Natural killer cell (primary cell): ENCODE results near the gene ZMAT5. TPM values are rescaled to one million over a fixed set of nuclear protein-coding genes. Genes with fewer than 3 reads are reported as not detected.

Source experiments
- ATAC-seq, 3 donors: fragments of 150-1000 bp in 2 of 3; fragments of 200-7000 bp in 1 of 3; cut with Tn5 transposase; 1 replicate in 1 of 3; 2 replicates in 2 of 3; pipeline ENCODE4 v1.10.0; 2021; ENCODE audit warnings: mild to moderate bottlenecking in 2 of 3, moderate library complexity in 2 of 3
- DNase-seq, 2 donors: peaks; one replicate each; pipeline versions ENCODE4 v3.0.0 to v3.0.0-alpha.2; 2013 to 2021; ENCODE audit warnings: mixed read lengths in 1 of 2
- H3K27ac ChIP-seq: one replicate; pipeline ENCODE4 v1.5.1; 2013; ENCODE audit warnings: mild to moderate bottlenecking, low read length
- H3K27me3 ChIP-seq: one replicate; pipeline ENCODE4 v1.6.1; 2013; ENCODE audit warnings: low read length; ENCODE audit not compliant: control insufficient read depth, insufficient read depth
- H3K36me3 ChIP-seq: one replicate; pipeline ENCODE4 v1.6.1; 2013; ENCODE audit warnings: low read length; ENCODE audit not compliant: control insufficient read depth, insufficient read depth
- H3K4me1 ChIP-seq: one replicate; pipeline ENCODE4 v1.6.1; 2013; ENCODE audit warnings: low read length; ENCODE audit not compliant: control insufficient read depth, insufficient read depth
- H3K4me3 ChIP-seq: one replicate; pipeline ENCODE4 v1.5.1; 2013; ENCODE audit warnings: low read length
- H3K9me3 ChIP-seq: one replicate; pipeline ENCODE4 v1.6.1; 2013; ENCODE audit warnings: low read length; ENCODE audit not compliant: control insufficient read depth, insufficient read depth
- H3K27ac Mint-ChIP-seq, 2 donors: one replicate each; pipeline ENCODE4 v1.8.0; 2022; ENCODE audit warnings: mild to moderate bottlenecking in 2 of 2, mixed read lengths in 2 of 2, moderate library complexity in 1 of 2
- H3K27me3 Mint-ChIP-seq, 2 donors: one replicate each; pipeline ENCODE4 v1.8.0; 2022; ENCODE audit warnings: low read depth in 2 of 2, mixed read lengths in 2 of 2
- H3K36me3 Mint-ChIP-seq: one replicate; pipeline ENCODE4 v1.8.0; 2022; ENCODE audit warnings: mixed read lengths
- H3K4me1 Mint-ChIP-seq, 2 donors: one replicate each; pipeline ENCODE4 v1.8.0; 2022; ENCODE audit warnings: mixed read lengths in 2 of 2
- H3K4me3 Mint-ChIP-seq: one replicate; pipeline ENCODE4 v1.8.0; 2022; ENCODE audit warnings: mild to moderate bottlenecking, moderate library complexity, mixed read lengths
- H3K9me3 Mint-ChIP-seq, 2 donors: one replicate each; pipeline ENCODE4 v1.8.0; 2022; ENCODE audit warnings: mixed read lengths in 2 of 2
- whole genome bisulfite sequencing: methylation state at CpG from one replicate; pipeline ENCODE4 v1.1.7; 2013; ENCODE audit warnings: missing lambda C conversion rate; ENCODE audit not compliant: insufficient coverage; 5-methylcytosine and 5-hydroxymethylcytosine counted together
- intact Hi-C: fragments of 100-400 bp; cut with micrococcal nuclease; formaldehyde crosslinking; loops from one replicate; pipeline ENCODE4 v1.14.2; 2022
- total RNA-seq, 4 donors: library from RNA; stranded (reverse); fragments of 120-200 nt in 1 of 4; gene quantifications; one replicate each; pipeline versions ENCODE4 v1.2.3 to v1.2.4, GENCODE V29; 2013 to 2022
- TF ChIP-seq, protein P1 (sequence below): fragments of 200-600 bp; IDR thresholded peaks from one replicate; pipeline ENCODE4 v1.8.0; 2022; ENCODE audit warnings: antibody characterized with exemption

ZMAT5 gene
- total RNA-seq, 3 donors from 2014 or later (not counting 1 experiment from before 2014, with no cell fraction given), result 15.9 to 20.0 (median 16.0) TPM

DNA sequence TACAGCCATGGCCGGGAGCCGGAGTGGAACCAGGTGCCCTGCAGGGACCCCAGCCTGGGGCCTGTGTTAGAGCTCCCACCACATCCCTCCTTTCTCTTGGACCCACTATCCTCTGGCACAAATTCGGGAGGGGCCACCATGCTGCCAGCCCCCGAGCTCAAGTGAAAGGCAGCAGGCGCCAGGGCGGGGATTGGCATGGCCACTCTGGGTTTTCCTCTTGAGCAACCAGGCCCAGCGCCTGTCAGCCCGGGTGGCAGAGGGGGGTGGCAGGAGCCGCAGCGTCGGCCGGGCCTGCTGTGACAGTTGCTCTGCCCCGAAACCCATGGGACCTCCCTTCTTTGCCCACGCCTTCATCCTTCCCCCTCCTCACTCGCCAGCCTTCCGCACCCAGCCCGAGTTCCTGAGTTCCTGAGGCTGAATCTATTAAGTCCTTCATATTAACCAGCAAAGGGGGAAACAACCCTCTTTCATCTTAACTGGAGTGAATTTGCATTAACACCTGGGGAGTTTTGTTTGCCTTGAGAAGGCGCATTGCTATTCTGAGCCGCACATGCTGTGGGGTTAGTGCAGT lies 63.8 kb downstream of the ZMAT5 start:
- no peaks in the 10 kb centered on the region for H3K27me3 ChIP-seq
- H3K4me1 ChIP-seq, result peaks cover 3% of the 10 kb centered on the region
- H3K9me3 Mint-ChIP-seq, result no peaks in the 10 kb centered on the region
- no peak overlapping the region for H3K27ac Mint-ChIP-seq
- ATAC-seq, result no peak
- no peaks in the 10 kb centered on the region for H3K9me3 ChIP-seq
- WGBS, result 21% methylated on average over 17 of the region's 19 CpGs
- no peak for DNase-seq
- no peaks in the 10 kb centered on the region for H3K36me3 Mint-ChIP-seq
- H3K4me3 ChIP-seq, result no peak overlapping the region
- H3K27me3 Mint-ChIP-seq, result peaks cover 0 to 9% of the 10 kb centered on the region in 2 donors
- H3K4me1 Mint-ChIP-seq, result peaks cover 0 to 10% of the 10 kb centered on the region in 2 donors
- no peak overlapping the region for H3K4me3 Mint-ChIP-seq
- no peak overlapping the region for H3K27ac ChIP-seq
- intact Hi-C loops, result no loop called here
- TF ChIP-seq, protein P1, sequence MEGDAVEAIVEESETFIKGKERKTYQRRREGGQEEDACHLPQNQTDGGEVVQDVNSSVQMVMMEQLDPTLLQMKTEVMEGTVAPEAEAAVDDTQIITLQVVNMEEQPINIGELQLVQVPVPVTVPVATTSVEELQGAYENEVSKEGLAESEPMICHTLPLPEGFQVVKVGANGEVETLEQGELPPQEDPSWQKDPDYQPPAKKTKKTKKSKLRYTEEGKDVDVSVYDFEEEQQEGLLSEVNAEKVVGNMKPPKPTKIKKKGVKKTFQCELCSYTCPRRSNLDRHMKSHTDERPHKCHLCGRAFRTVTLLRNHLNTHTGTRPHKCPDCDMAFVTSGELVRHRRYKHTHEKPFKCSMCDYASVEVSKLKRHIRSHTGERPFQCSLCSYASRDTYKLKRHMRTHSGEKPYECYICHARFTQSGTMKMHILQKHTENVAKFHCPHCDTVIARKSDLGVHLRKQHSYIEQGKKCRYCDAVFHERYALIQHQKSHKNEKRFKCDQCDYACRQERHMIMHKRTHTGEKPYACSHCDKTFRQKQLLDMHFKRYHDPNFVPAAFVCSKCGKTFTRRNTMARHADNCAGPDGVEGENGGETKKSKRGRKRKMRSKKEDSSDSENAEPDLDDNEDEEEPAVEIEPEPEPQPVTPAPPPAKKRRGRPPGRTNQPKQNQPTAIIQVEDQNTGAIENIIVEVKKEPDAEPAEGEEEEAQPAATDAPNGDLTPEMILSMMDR, result no peak
- no peaks in the 10 kb centered on the region for H3K36me3 ChIP-seq

DNA sequence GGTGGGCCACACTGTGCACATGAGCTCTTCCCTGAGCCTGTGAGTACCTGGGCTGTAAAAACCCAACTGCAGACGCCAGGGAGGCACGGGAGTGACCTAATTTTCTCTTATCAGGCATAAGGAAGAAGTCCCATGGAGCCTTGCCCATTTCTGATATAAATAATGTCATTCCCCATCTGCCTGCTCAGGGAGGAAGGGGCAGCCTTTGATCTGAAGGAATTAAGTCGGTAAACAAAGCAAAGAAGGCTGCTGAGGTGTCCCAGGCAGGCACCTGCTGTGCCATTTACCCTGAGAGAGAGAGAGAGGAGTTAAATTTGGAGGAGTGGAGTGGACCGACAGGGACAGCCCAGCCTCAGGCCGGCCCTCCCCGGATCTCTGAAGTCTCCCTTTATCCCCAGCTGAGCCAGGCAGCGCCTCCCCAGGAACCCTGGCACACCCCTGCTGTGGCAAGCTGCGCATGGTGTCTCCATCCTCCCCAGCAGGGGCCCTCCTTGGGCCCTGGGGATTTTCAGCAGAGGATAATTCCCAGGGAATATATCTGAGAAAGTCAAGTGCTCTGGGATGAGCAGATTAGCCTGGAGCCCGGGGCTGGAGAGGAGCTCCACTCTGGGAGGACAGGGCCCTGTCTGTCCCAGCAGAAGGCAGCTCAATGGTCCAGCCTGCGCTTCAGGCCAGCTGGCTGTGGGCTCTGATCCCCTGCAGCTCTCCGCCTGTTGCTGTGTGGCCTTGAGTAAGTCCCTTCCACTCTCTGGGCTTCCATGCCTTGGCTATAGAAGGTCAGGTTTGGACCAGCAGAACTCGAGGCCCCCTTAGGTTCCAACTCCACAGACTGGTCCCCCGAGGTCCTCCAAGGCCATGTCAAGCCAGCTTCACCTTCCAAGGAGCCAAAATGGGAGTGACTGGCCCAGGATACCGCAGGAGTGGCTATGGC lies 64.5 kb downstream of the ZMAT5 start:
- H3K4me1 ChIP-seq, result peaks cover 3% of the 10 kb centered on the region
- Mint-ChIP-seq H3K27me3 (peaks cover 0 to 9% of the 10 kb centered on the region in 2 donors), H3K36me3 (no peaks in the 10 kb centered on the region), H3K27ac (no peak overlapping the region), H3K4me1 (peaks cover 0 to 10% of the 10 kb centered on the region in 2 donors), H3K4me3 (no peak overlapping the region), H3K9me3 (no peaks in the 10 kb centered on the region)
- TF ChIP-seq, protein P1, result no peak
- no peak overlapping the region for H3K4me3 ChIP-seq
- DNase-seq, result no peak
- no peak overlapping the region for H3K27ac ChIP-seq
- intact Hi-C loops, result no loop called here
- no peaks in the 10 kb centered on the region for H3K36me3 ChIP-seq
- WGBS, result 77% methylated on average over 14 of the region's 14 CpGs
- H3K27me3 ChIP-seq, result no peaks in the 10 kb centered on the region
- ATAC-seq, result no peak
- H3K9me3 ChIP-seq, result no peaks in the 10 kb centered on the region

- no peaks in the 10 kb centered on the region for H3K9me3 ChIP-seq
- no peaks in the 10 kb centered on the region for H3K27me3 ChIP-seq
- DNase-seq (peak in 1 of 2 donors; percentile 42), ATAC-seq (peak in 2 of 3 donors; percentile 16 to 22)
- TF ChIP-seq, protein P1, result no peak
- no peak overlapping the region for H3K4me3 Mint-ChIP-seq
- no peak overlapping the region for H3K4me3 ChIP-seq
- no peaks in the 10 kb centered on the region for H3K36me3 ChIP-seq
- H3K27ac Mint-ChIP-seq, result no peak overlapping the region
- H3K9me3 Mint-ChIP-seq, result no peaks in the 10 kb centered on the region
- no peak overlapping the region for H3K27ac ChIP-seq
- H3K4me1 ChIP-seq, result peaks cover 3% of the 10 kb centered on the region
- 41% methylated on average over 14 of the region's 14 CpGs for WGBS
- H3K4me1 Mint-ChIP-seq, result peaks cover 0 to 10% of the 10 kb centered on the region in 2 donors
- intact Hi-C loops, result no loop called here
- no peaks in the 10 kb centered on the region for H3K36me3 Mint-ChIP-seq
- H3K27me3 Mint-ChIP-seq, result peaks cover 0 to 9% of the 10 kb centered on the region in 2 donors
Measured at GRCh38 chr22:29701155-29701999, 65.4 kb downstream of the ZMAT5 start.
